ENCODE data around the gene KCNQ1.

KCNQ1 gene

GRCh38 chr11:2574043-2574552 is 129.3 kb downstream of the KCNQ1 start:
- no peak for DNase-seq

GRCh38 chr11:2574553-2575535 is 130.0 kb downstream of the KCNQ1 start:
- DNase-seq = no peak

GRCh38 chr11:2575591-2576051 is 130.8 kb downstream of the KCNQ1 start:
- no peak for DNase-seq

GRCh38 chr11:2576111-2576510 is 131.3 kb downstream of the KCNQ1 start:
- no peak for DNase-seq

GRCh38 chr11:2576549-2576948 is 131.7 kb downstream of the KCNQ1 start:
- no peak for DNase-seq

- DNase-seq = no peak
These were observed 132.5 kb downstream of the KCNQ1 start for GRCh38 chr11:2577031-2577990.

GRCh38 chr11:2577991-2578928 is 133.5 kb downstream of the KCNQ1 start:
- DNase-seq = no peak

GRCh38 chr11:2578929-2579270 is 134.1 kb downstream of the KCNQ1 start:
- no peak for DNase-seq

- DNase-seq = no peak
These were observed 134.7 kb downstream of the KCNQ1 start for GRCh38 chr11:2579315-2580060.

GRCh38 chr11:2580061-2580421 is 135.2 kb downstream of the KCNQ1 start:
- no peak for DNase-seq

GRCh38 chr11:2580571-2581001 is 135.8 kb downstream of the KCNQ1 start:
- DNase-seq = no peak

- DNase-seq = peak; percentile 18
These were observed 136.5 kb downstream of the KCNQ1 start for GRCh38 chr11:2581151-2581930.

- DNase-seq = no peak
These were observed 137.1 kb downstream of the KCNQ1 start for GRCh38 chr11:2581931-2582350.

- peak; percentile 6 for DNase-seq
These were observed 137.6 kb downstream of the KCNQ1 start for GRCh38 chr11:2582351-2582945.

GRCh38 chr11:2582946-2583604 is 138.3 kb downstream of the KCNQ1 start:
- peak; percentile 2 for DNase-seq

- peak; percentile 14 for DNase-seq
These were observed 138.8 kb downstream of the KCNQ1 start for GRCh38 chr11:2583605-2583958.

GRCh38 chr11:2584434-2584811 is 139.6 kb downstream of the KCNQ1 start:
- no peak for DNase-seq

GRCh38 chr11:2584812-2585565 is 140.2 kb downstream of the KCNQ1 start:
- DNase-seq = peak; percentile 6

Measured in stimulated activated CD8-positive, alpha-beta memory T cell treated with anti-CD3 and anti-CD28 coated beads, Interleukin-4, amount 100 ng/mL, for 48 hours (primary cell).